ENCODE measurements around the gene DYRK4. TPM values are rescaled to one million over a fixed set of nuclear protein-coding genes. Genes with fewer than 3 reads are reported as not detected.

Gene DYRK4
- total RNA-seq, 2 experiments from 2014 or later, result 5.4 to 7.2 TPM

DNA sequence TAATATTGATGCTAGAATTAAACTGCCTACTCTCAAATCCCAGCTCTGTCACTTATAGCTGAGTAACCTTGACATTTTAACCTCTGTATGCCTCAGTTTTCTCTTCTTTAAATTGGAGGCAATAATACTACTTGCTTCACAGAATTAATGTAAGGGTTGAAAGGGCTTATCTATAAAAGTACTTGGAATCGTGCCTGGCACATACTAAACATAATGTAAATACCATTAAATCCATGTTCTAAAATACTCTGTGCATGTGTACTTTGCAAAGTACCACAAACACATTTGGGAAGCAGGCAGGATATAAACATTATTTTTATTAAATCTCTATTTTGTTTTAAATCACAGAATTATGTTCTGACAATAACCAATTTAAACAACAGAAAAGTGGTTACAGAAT is 41.9 kb downstream of the DYRK4 start:
- Mint-ChIP-seq H3K4me1 (ENCODE audit: low read depth) (peaks cover 35% of the 10 kb centered on the region), H3K36me3 (ENCODE audit: low read depth) (peaks cover 16% of the 10 kb centered on the region), H3K9me3 (no peaks in the 10 kb centered on the region), H3K4me3 (no peak overlapping the region), H3K27ac (no peak overlapping the region), H3K27me3 (peaks cover 7% of the 10 kb centered on the region)
- Histone ChIP-seq H3K27me3 (ENCODE audit: control insufficient read depth in 1 of 2, insufficient read depth in 2 of 2, low read length in 2 of 2) (no peaks in the 10 kb centered on the region), H3K4me3 (ENCODE audit: low read length) (no peak overlapping the region), H3K4me1 (ENCODE audit: insufficient read depth, low read length) (peaks cover 4% of the 10 kb centered on the region), H3K27ac (ENCODE audit: low read depth in 1 of 2, low read length in 2 of 2) (no peak overlapping the region), H3K36me3 (ENCODE audit: insufficient read depth, low read length) (peaks cover 3% of the 10 kb centered on the region), H3K9me3 (ENCODE audit: control insufficient read depth in 1 of 2, insufficient read depth in 1 of 2, low read length in 2 of 2) (no peaks in the 10 kb centered on the region)
- ATAC-seq (ENCODE audit: poor library complexity), result no peak
- TF ChIP-seq, protein P1, sequence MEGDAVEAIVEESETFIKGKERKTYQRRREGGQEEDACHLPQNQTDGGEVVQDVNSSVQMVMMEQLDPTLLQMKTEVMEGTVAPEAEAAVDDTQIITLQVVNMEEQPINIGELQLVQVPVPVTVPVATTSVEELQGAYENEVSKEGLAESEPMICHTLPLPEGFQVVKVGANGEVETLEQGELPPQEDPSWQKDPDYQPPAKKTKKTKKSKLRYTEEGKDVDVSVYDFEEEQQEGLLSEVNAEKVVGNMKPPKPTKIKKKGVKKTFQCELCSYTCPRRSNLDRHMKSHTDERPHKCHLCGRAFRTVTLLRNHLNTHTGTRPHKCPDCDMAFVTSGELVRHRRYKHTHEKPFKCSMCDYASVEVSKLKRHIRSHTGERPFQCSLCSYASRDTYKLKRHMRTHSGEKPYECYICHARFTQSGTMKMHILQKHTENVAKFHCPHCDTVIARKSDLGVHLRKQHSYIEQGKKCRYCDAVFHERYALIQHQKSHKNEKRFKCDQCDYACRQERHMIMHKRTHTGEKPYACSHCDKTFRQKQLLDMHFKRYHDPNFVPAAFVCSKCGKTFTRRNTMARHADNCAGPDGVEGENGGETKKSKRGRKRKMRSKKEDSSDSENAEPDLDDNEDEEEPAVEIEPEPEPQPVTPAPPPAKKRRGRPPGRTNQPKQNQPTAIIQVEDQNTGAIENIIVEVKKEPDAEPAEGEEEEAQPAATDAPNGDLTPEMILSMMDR (IDR thresholded peaks at IDR 0.05), result no peak
- DNase-seq, result no peak
- intact Hi-C loops (cut with DNase I, micrococcal nuclease), result loop anchor here in 1 of 2 experiments (1.0 kb wide), 2 partner anchors 45 to 154 kb away; partner anchors contain the start of genes AKAP3 and NDUFA9
- POLR2A ChIA-PET, result interaction anchor here (2.2 kb wide), 1 partner anchor 45 kb away, joined by 12 read pairs; the partner anchor contains the start of genes AKAP3 and NDUFA9
- CTCF ChIA-PET, result interaction anchor here (1.0 to 2.6 kb wide), 11 partner anchors 9 to 66 kb away, joined by 3 to 27 read pairs (median 5); partner anchors contain the start of genes AKAP3, NDUFA9 and RAD51AP1

DNA sequence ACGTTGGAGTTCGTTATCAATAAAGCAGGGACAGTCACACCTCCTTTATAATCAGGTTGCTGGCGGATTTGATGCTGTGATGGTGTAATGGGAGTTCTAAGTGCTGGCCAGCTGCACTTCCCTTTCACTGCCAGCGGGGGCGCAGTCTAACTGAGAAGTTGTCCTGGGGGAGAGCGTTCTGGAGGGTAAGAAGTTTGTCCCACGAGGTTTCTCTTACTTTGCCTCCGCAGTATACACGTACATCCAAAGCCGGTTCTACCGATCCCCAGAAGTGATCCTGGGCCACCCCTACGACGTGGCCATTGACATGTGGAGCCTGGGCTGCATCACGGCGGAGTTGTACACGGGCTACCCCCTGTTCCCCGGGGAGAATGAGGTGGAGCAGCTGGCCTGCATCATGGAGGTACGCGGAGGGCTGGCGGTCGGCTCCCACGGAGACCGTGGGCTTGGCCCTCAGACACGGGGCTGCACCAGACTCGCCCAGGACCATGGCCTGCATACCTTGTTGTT is 42.7 kb downstream of the DYRK4 start:
- Histone ChIP-seq H3K4me1 (ENCODE audit: insufficient read depth, low read length) (peaks cover 4% of the 10 kb centered on the region), H3K4me3 (ENCODE audit: low read length) (peak overlapping the region; percentile 72), H3K36me3 (ENCODE audit: insufficient read depth, low read length) (peaks cover 3% of the 10 kb centered on the region), H3K27me3 (ENCODE audit: control insufficient read depth in 1 of 2, insufficient read depth in 2 of 2, low read length in 2 of 2) (no peaks in the 10 kb centered on the region), H3K9me3 (ENCODE audit: control insufficient read depth in 1 of 2, insufficient read depth in 1 of 2, low read length in 2 of 2) (no peaks in the 10 kb centered on the region), H3K27ac (ENCODE audit: low read depth in 1 of 2, low read length in 2 of 2) (no peak overlapping the region)
- Mint-ChIP-seq H3K4me3 (peak overlapping the region; percentile 89), H3K36me3 (ENCODE audit: low read depth) (peaks cover 24% of the 10 kb centered on the region), H3K27me3 (peaks cover 7% of the 10 kb centered on the region), H3K27ac (peak overlapping the region; percentile 80), H3K4me1 (ENCODE audit: low read depth) (peaks cover 40% of the 10 kb centered on the region), H3K9me3 (no peaks in the 10 kb centered on the region)
- ATAC-seq (ENCODE audit: poor library complexity), result peak; percentile 96
- ChIA-PET CTCF (interaction anchor here (0.6 to 2.6 kb wide), 15 partner anchors 9 to 110 kb away, joined by 3 to 27 read pairs (median 4); partner anchors contain the start of genes AKAP3, NDUFA9 and RAD51AP1), POLR2A (interaction anchor here (2.2 kb wide), 1 partner anchor 44 kb away, joined by 12 read pairs; the partner anchor contains the start of genes AKAP3 and NDUFA9)
- peak; percentile 65 to 88 (median 70) for DNase-seq
- TF ChIP-seq, protein P1 (IDR thresholded peaks at IDR 0.05), result peak; percentile 99
- intact Hi-C loops (cut with DNase I, micrococcal nuclease), result loop anchor here (1.0 to 5.0 kb wide), 3 partner anchors 43 to 154 kb away; partner anchors contain the start of genes AKAP3 (in 2 of the 2) and NDUFA9 (in 2 of the 2)

DNA sequence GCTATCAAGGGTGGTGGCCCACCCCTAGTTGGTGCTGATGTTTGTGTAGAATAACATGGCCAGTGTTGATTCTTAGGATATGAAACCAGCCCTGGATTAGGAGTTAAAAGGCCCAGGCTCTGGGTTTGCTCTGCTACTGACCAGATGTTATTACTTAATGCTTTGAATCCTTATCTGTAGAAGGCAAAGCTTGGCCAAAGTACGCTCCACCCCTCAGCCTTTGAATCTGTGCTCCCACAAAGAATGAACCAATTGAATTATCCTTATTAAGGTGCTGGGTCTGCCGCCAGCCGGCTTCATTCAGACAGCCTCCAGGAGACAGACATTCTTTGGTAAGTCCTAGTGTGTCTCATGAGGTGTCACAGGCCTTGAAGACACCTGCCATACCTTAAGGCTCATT is 45.0 kb downstream of the DYRK4 start:
- no peak overlapping the region for H3K4me3 ChIP-seq (ENCODE audit: low read length)
- TF ChIP-seq, protein P1 (IDR thresholded peaks at IDR 0.05), result no peak
- ChIA-PET CTCF (no interaction called here), POLR2A (no interaction called here)
- ATAC-seq (ENCODE audit: poor library complexity) (no peak), DNase-seq (no peak)
- peaks cover 47% of the 10 kb centered on the region for H3K36me3 Mint-ChIP-seq (ENCODE audit: low read depth)
- H3K4me3 Mint-ChIP-seq, result peak overlapping the region; percentile 74
- H3K36me3 ChIP-seq (ENCODE audit: insufficient read depth, low read length), result peaks cover 19% of the 10 kb centered on the region
- H3K4me1 ChIP-seq (ENCODE audit: insufficient read depth, low read length), result peaks cover 4% of the 10 kb centered on the region
- H3K27ac Mint-ChIP-seq, result no peak overlapping the region
- intact Hi-C loops (cut with DNase I, micrococcal nuclease), result loop anchor here in 1 of 2 experiments (5.0 kb wide), 1 partner anchor 40 kb away; the partner anchor contains the start of genes AKAP3 and NDUFA9
- peaks cover 40% of the 10 kb centered on the region for H3K4me1 Mint-ChIP-seq (ENCODE audit: low read depth)
- H3K27me3 Mint-ChIP-seq, result peaks cover 7% of the 10 kb centered on the region
- H3K9me3 ChIP-seq (ENCODE audit: control insufficient read depth in 1 of 2, insufficient read depth in 1 of 2, low read length in 2 of 2), result no peaks in the 10 kb centered on the region
- no peak overlapping the region for H3K27ac ChIP-seq (ENCODE audit: low read depth in 1 of 2, low read length in 2 of 2)
- H3K27me3 ChIP-seq (ENCODE audit: control insufficient read depth in 1 of 2, insufficient read depth in 2 of 2, low read length in 2 of 2), result no peaks in the 10 kb centered on the region
- no peaks in the 10 kb centered on the region for H3K9me3 Mint-ChIP-seq

Measured in CD4-positive, alpha-beta T cell (primary cell).